Glutamatergic neuron (in vitro differentiated cells): ENCODE results near the gene DRGX. TPM values are rescaled to one million over a fixed set of nuclear protein-coding genes. Genes with fewer than 3 reads are reported as not detected.

Experiments used
- DNase-seq: peaks from one replicate; pipeline ENCODE4 v3.0.0; 2022
- H3K27ac Mint-ChIP-seq: one replicate; pipeline ENCODE4 v1.8.0; 2020; ENCODE audit warnings: mild to moderate bottlenecking, mixed read lengths, inconsistent platforms; ENCODE audit not compliant: unreplicated experiment
- H3K27me3 Mint-ChIP-seq: one replicate; pipeline ENCODE4 v1.8.0; 2020; ENCODE audit warnings: mild to moderate bottlenecking, moderate library complexity, mixed read lengths, inconsistent platforms; ENCODE audit not compliant: unreplicated experiment
- H3K36me3 Mint-ChIP-seq: one replicate; pipeline ENCODE4 v1.8.0; 2020; ENCODE audit warnings: mild to moderate bottlenecking, mixed read lengths, inconsistent platforms; ENCODE audit not compliant: unreplicated experiment
- H3K4me1 Mint-ChIP-seq: one replicate; pipeline ENCODE4 v1.8.0; 2020; ENCODE audit warnings: mild to moderate bottlenecking, low read depth, mixed read lengths, inconsistent platforms; ENCODE audit not compliant: unreplicated experiment
- H3K4me3 Mint-ChIP-seq: one replicate; pipeline ENCODE4 v1.8.0; 2020; ENCODE audit warnings: mild to moderate bottlenecking, mixed read lengths, inconsistent platforms; ENCODE audit not compliant: unreplicated experiment
- H3K9me3 Mint-ChIP-seq: one replicate; pipeline ENCODE4 v1.8.0; 2020; ENCODE audit warnings: mild to moderate bottlenecking, moderate library complexity, mixed read lengths, inconsistent platforms; ENCODE audit not compliant: unreplicated experiment
- CTCF ChIP-seq: fragments of 200-600 bp; sonication (generic); IDR thresholded peaks from one replicate; pipeline ENCODE4 v1.5.0; 2021; ENCODE audit not compliant: partially characterized antibody, unreplicated experiment
- total RNA-seq: library from RNA; stranded (reverse); fragmentation: NEBNext Ultra II Directional; extraction: Animal tissue kit (Norgen Biotek cat#: 25700); gene quantifications from one replicate; pipeline ENCODE4 v1.2.1, GENCODE V29; 2021; ENCODE audit not compliant: unreplicated experiment

DRGX gene
- total RNA-seq, 1 donor from 2014 or later = 65.2 TPM

- H3K36me3 Mint-ChIP-seq = peaks cover 4% of the 10 kb centered on the region
- H3K4me1 Mint-ChIP-seq = peaks cover 48% of the 10 kb centered on the region
- no peak overlapping the region for H3K4me3 Mint-ChIP-seq
- peaks cover 27% of the 10 kb centered on the region for H3K27me3 Mint-ChIP-seq
- no peak for TF ChIP-seq CTCF
- peaks cover 9% of the 10 kb centered on the region for H3K9me3 Mint-ChIP-seq
- peak overlapping the region; percentile 73 for H3K27ac Mint-ChIP-seq
- DNase-seq = no peak
These were observed 20.3 kb downstream of the DRGX start for GRCh38 chr10:49375611-49376010.

DNA sequence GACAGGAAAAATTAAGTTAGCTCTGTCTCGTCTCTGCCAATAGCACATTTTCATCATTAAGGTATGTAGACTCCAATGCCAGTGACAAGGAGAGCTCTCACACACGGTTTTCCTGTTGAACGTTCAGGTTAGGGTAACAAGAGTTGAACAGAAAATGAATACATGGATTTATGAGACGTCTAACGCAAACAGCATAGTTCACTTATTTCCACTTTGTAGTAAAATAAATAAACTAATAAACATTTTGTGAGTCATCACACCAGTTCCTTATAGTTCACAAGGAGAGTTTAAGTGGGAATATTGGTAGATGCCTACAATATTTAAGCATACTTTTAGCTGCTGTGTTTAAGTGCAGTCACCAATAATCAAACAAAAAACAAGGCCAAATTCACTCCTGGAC lies 21.1 kb downstream of the DRGX start:
- TF ChIP-seq CTCF = no peak
- H3K36me3 Mint-ChIP-seq = no peaks in the 10 kb centered on the region
- H3K27ac Mint-ChIP-seq = peak overlapping the region; percentile 48
- H3K4me3 Mint-ChIP-seq = no peak overlapping the region
- peaks cover 9% of the 10 kb centered on the region for H3K9me3 Mint-ChIP-seq
- H3K27me3 Mint-ChIP-seq = peaks cover 23% of the 10 kb centered on the region
- no peak for DNase-seq
- H3K4me1 Mint-ChIP-seq = peaks cover 42% of the 10 kb centered on the region

DNA sequence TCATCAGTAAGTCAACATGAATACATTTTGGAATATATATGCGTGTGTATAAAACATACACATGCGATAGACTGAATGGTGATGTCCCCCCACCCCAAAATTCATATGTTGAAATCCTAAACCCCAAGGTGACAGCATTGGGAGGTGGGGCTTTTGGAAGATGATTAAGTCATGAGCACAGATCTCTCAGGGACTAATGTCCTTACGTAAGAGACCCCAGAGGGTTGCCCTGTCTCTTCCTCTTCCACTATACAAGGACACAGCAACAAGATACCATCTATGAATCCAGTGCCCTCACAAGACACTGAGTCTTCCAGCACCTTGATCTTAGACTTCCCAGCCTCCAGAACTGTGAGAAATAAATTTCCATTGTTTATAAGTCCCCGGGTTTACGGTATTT lies 22.5 kb downstream of the DRGX start:
- Mint-ChIP-seq H3K9me3 (peaks cover 9% of the 10 kb centered on the region), H3K4me1 (peaks cover 46% of the 10 kb centered on the region), H3K27me3 (peaks cover 21% of the 10 kb centered on the region), H3K36me3 (no peaks in the 10 kb centered on the region), H3K27ac (no peak overlapping the region), H3K4me3 (no peak overlapping the region)
- no peak for DNase-seq
- no peak for TF ChIP-seq CTCF

- peaks cover 13% of the 10 kb centered on the region for H3K27me3 Mint-ChIP-seq
- no peak for DNase-seq
- peaks cover 38% of the 10 kb centered on the region for H3K4me1 Mint-ChIP-seq
- no peaks in the 10 kb centered on the region for H3K36me3 Mint-ChIP-seq
- peaks cover 6% of the 10 kb centered on the region for H3K9me3 Mint-ChIP-seq
- H3K4me3 Mint-ChIP-seq = no peak overlapping the region
- TF ChIP-seq CTCF = no peak
- H3K27ac Mint-ChIP-seq = no peak overlapping the region
These were observed 23.9 kb downstream of the DRGX start for GRCh38 chr10:49371967-49372366.

- no peak overlapping the region for H3K4me3 Mint-ChIP-seq
- H3K4me1 Mint-ChIP-seq = peaks cover 24% of the 10 kb centered on the region
- peaks cover 7% of the 10 kb centered on the region for H3K27me3 Mint-ChIP-seq
- H3K36me3 Mint-ChIP-seq = no peaks in the 10 kb centered on the region
- no peak for DNase-seq
- TF ChIP-seq CTCF = no peak
- H3K27ac Mint-ChIP-seq = no peak overlapping the region
- peaks cover 6% of the 10 kb centered on the region for H3K9me3 Mint-ChIP-seq
These were observed 25.4 kb downstream of the DRGX start for GRCh38 chr10:49370326-49371100.
